SK-N-SH (cell line): ENCODE measurements around the gene SLC9A8. TPM values are rescaled to one million over a fixed set of nuclear protein-coding genes. Genes with fewer than 3 reads are reported as not detected.

Source experiments
- CTCF ChIA-PET: fragments of 300-600, 350-600 bp; formaldehyde crosslinking; extraction: SDS; loops from one replicate; lab custom pipeline; 2021; lab: Yijun Ruan, JAX
- POLR2A ChIA-PET: fragments of 350-600 bp; sonication (Branson Sonifier 250); formaldehyde crosslinking; extraction: SDS; loops from one replicate; lab custom pipeline; 2020; ENCODE audit warnings: antibody characterized with exemption, inconsistent platforms; lab: Yijun Ruan, JAX
- DNase-seq: peaks from one replicate; pipeline ENCODE4 v3.0.0; 2012
- H2AFZ ChIP-seq: fragments of 200-600 bp; sonication (generic); 2 replicates; pipeline ENCODE4 v1.8.1; 2016; ENCODE audit warnings: antibody characterized with exemption, mild to moderate bottlenecking, low read depth
- H3F3A ChIP-seq: fragments of 200-600 bp; sonication (generic); replicated peaks from 2 replicates; pipeline ENCODE3; 2016; ENCODE audit warnings: antibody characterized with exemption, mild to moderate bottlenecking; ENCODE audit not compliant: insufficient read depth
- H3K27ac ChIP-seq, 2 experiments: fragments of 200-500 bp in 1 of 2; fragments of 200-600 bp in 1 of 2; sonication (Bioruptor generic) in 1 of 2; sonication (generic), shearing (Covaris generic) in 1 of 2; 2 replicates each; pipeline versions ENCODE4 v1.5.1 to v1.6.1; 2014 to 2016; ENCODE audit warnings: low read depth in 2 of 2, inconsistent platforms in 1 of 2, low read length in 1 of 2, mild to moderate bottlenecking in 1 of 2, mixed read lengths in 1 of 2
- H3K27me3 ChIP-seq: fragments of 200-600 bp; sonication (generic), shearing (Covaris generic); 2 replicates; pipeline ENCODE4 v1.6.1; 2016; ENCODE audit warnings: mixed run types; ENCODE audit not compliant: insufficient read depth
- H3K36me3 ChIP-seq, 2 experiments: fragments of 200-500 bp in 1 of 2; fragments of 200-600 bp in 1 of 2; sonication (Bioruptor generic) in 1 of 2; sonication (generic) in 1 of 2; replicated peaks in 1 of 2; 2 replicates each; pipeline versions ENCODE3 to v1.5.1; 2014 to 2016; ENCODE audit warnings: low read length in 1 of 2, mild to moderate bottlenecking in 1 of 2; ENCODE audit not compliant: insufficient read depth in 2 of 2, control insufficient read depth in 1 of 2
- H3K4me1 ChIP-seq, 2 experiments: fragments of 200-500 bp in 1 of 2; fragments of 200-600 bp in 1 of 2; sonication (Bioruptor generic) in 1 of 2; sonication (generic), shearing (Covaris generic) in 1 of 2; 2 replicates each; pipeline versions ENCODE4 v1.5.1 to v1.6.1; 2014 to 2016; ENCODE audit warnings: low read depth in 1 of 2, low read length in 1 of 2, mixed run types in 1 of 2; ENCODE audit not compliant: insufficient read depth in 2 of 2, control insufficient read depth in 1 of 2
- H3K4me2 ChIP-seq: fragments of 200-600 bp; sonication (generic), shearing (Covaris generic); 2 replicates; pipeline ENCODE4 v1.6.1; 2017; ENCODE audit warnings: mixed run types
- H3K4me3 ChIP-seq, 2 experiments: fragments of 200-500 bp in 1 of 2; fragments of 200-600 bp in 1 of 2; sonication (Bioruptor generic) in 1 of 2; sonication (generic), shearing (Covaris generic) in 1 of 2; 2 replicates each; pipeline versions ENCODE4 v1.5.1 to v1.8.1; 2014 to 2016; ENCODE audit warnings: low read depth in 2 of 2, inconsistent platforms in 1 of 2, low read length in 1 of 2, mild to moderate bottlenecking in 1 of 2, mixed read lengths in 1 of 2, moderate library complexity in 1 of 2
- H3K79me2 ChIP-seq: fragments of 200-600 bp; sonication (generic); 2 replicates; pipeline ENCODE4 v1.8.1; 2017; ENCODE audit warnings: mild to moderate bottlenecking; ENCODE audit not compliant: insufficient read depth
- H3K9ac ChIP-seq: fragments of 200-600 bp; sonication (generic); 2 replicates; pipeline ENCODE4 v1.6.1; 2017; ENCODE audit warnings: mixed run types
- H3K9me2 ChIP-seq: fragments of 200-600 bp; sonication (generic); 2 replicates; pipeline ENCODE4 v1.6.1; 2017; ENCODE audit warnings: mixed run types
- H3K9me3 ChIP-seq: fragments of 200-600 bp; sonication (generic); 2 replicates; pipeline ENCODE4 v1.6.1; 2017; ENCODE audit warnings: mixed run types, mild to moderate bottlenecking, moderate library complexity
- H4K20me1 ChIP-seq: fragments of 200-600 bp; sonication (generic); 2 replicates; pipeline ENCODE4 v1.6.1; 2017; ENCODE audit warnings: mild to moderate bottlenecking, mixed run types; ENCODE audit not compliant: insufficient read depth
- CHD2 ChIP-seq: fragments of 150-350 bp; IDR thresholded peaks from 2 replicates; pipeline ENCODE4 v1.6.1; 2018; ENCODE audit warnings: low read length; ENCODE audit not compliant: partially characterized antibody
- FOXM1 ChIP-seq: IDR thresholded peaks from 2 replicates; pipeline ENCODE4 v1.4.0; 2012; ENCODE audit warnings: low read depth, mild to moderate bottlenecking
- JUND ChIP-seq: IDR thresholded peaks from 2 replicates; pipeline ENCODE4 v1.4.0; 2012
- MAX ChIP-seq: IDR thresholded peaks from 2 replicates; pipeline ENCODE4 v1.4.0; 2012; ENCODE audit warnings: low read depth
- POLR2AphosphoS5 ChIP-seq: IDR thresholded peaks from 2 replicates; pipeline ENCODE4 v1.6.1; 2012; ENCODE audit warnings: low read depth, low read length
- RFX5 ChIP-seq: IDR thresholded peaks from 2 replicates; pipeline ENCODE4 v1.6.1; 2012; ENCODE audit warnings: mild to moderate bottlenecking, improper control_type of control experiment, low read length
- TAF1 ChIP-seq: IDR thresholded peaks from 2 replicates; pipeline ENCODE4 v1.6.1; 2012; ENCODE audit warnings: low read depth, mild to moderate bottlenecking, low read length, moderate library complexity, borderline replicate concordance
- TEAD4 ChIP-seq: IDR thresholded peaks from 2 replicates; pipeline ENCODE4 v1.4.0; 2012; ENCODE audit warnings: mild to moderate bottlenecking, borderline replicate concordance; ENCODE audit not compliant: insufficient read depth
- USF2 ChIP-seq: fragments of 150-350 bp; IDR thresholded peaks from 2 replicates; pipeline ENCODE4 v1.6.1; 2017; ENCODE audit warnings: antibody characterized with exemption, low read length, low read depth, borderline replicate concordance
- ZBTB33 ChIP-seq: IDR thresholded peaks from 2 replicates; pipeline ENCODE4 v1.4.0; 2012; ENCODE audit warnings: low read depth, borderline replicate concordance
- WGBS: methylation state at CpG from one replicate; pipeline ENCODE4 v1.1.6; 2017; ENCODE audit warnings: low lambda C conversion rate; 5-methylcytosine and 5-hydroxymethylcytosine counted together
- polyA plus RNA-seq, 3 experiments: library from polyadenylated mRNA; depleted of rRNA; stranded (reverse); fragments of >200 nt; gene quantifications; 2 replicates each; pipeline ENCODE4 v1.2.3, GENCODE V29; 2012

Gene SLC9A8
- polyA plus RNA-seq, 1 of the 3 experiments (the other 2 are of a cell fraction) = 3.4 TPM

GRCh38 chr20:49862607-49863200, 50.1 kb downstream of the SLC9A8 start:
- H3K27me3 ChIP-seq = no peaks in the 10 kb centered on the region
- H3K27ac ChIP-seq = no peak overlapping the region
- H3K4me1 ChIP-seq = 0 out of 4 replicates have a peak, but pooled peaks cover 0 to 8% of the 10 kb centered on the region in 2 experiments
- no peak overlapping the region for H2AFZ ChIP-seq
- no peaks in the 10 kb centered on the region for H3K79me2 ChIP-seq
- POLR2A ChIA-PET = no interaction called here
- H3K9ac ChIP-seq = no peak overlapping the region
- H4K20me1 ChIP-seq = no peaks in the 10 kb centered on the region
- CTCF ChIA-PET = interaction anchor here (1.6 kb wide), 1 partner anchor 26 kb away, joined by 4 read pairs; no protein-coding TSS in a partner anchor
- no peak overlapping the region for H3K4me3 ChIP-seq
- H3K4me2 ChIP-seq = no peak overlapping the region
- no peaks in the 10 kb centered on the region for H3K9me3 ChIP-seq
- peaks cover 11 to 25% of the 10 kb centered on the region in 2 experiments for H3K36me3 ChIP-seq
- no peaks in the 10 kb centered on the region for H3K9me2 ChIP-seq
- WGBS = 93% methylated on average over 6 of the region's 6 CpGs
- no peaks in the 10 kb centered on the region for H3F3A ChIP-seq
- TF ChIP-seq ZBTB33 (no peak), TEAD4 (no peak), POLR2AphosphoS5 (no peak), JUND (no peak), CHD2 (no peak), USF2 (no peak), FOXM1 (no peak), MAX (no peak), RFX5 (no peak)
- TF ChIP-seq, all 33 proteins: peak for 0
- DNase-seq = no peak

- Histone ChIP-seq H3K9ac (no peak overlapping the region), H4K20me1 (no peaks in the 10 kb centered on the region), H3K36me3 (peaks cover 7 to 25% of the 10 kb centered on the region in 2 experiments), H3K79me2 (no peaks in the 10 kb centered on the region), H3K4me1 (0 out of 4 replicates have a peak, but pooled peaks cover 0 to 8% of the 10 kb centered on the region in 2 experiments), H3K27me3 (no peaks in the 10 kb centered on the region), H3K27ac (no peak overlapping the region), H2AFZ (no peak overlapping the region), H3K9me2 (no peaks in the 10 kb centered on the region), H3K4me2 (no peak overlapping the region), H3K4me3 (no peak overlapping the region), H3F3A (no peaks in the 10 kb centered on the region), H3K9me3 (no peaks in the 10 kb centered on the region)
- ChIA-PET POLR2A (no interaction called here), CTCF (interaction anchor here (0.6 kb wide), 1 partner anchor 51 kb away, joined by 3 read pairs; no protein-coding TSS in a partner anchor)
- 97% methylated on average over 6 of the region's 6 CpGs for WGBS
- no peak for TF ChIP-seq JUND
- TF ChIP-seq TAF1 = no peak
- TF ChIP-seq CHD2 = no peak
- DNase-seq = no peak
Measured at GRCh38 chr20:49863666-49864065, 51.0 kb downstream of the SLC9A8 start.
